GF-D8 (cell line): ENCODE measurements around the gene PTPRN2.

Source experiments
- DNase-seq: peaks from one replicate; lab custom pipeline; 2025; lab: John Stamatoyannopoulos, UW

The PTPRN2 gene

DNA sequence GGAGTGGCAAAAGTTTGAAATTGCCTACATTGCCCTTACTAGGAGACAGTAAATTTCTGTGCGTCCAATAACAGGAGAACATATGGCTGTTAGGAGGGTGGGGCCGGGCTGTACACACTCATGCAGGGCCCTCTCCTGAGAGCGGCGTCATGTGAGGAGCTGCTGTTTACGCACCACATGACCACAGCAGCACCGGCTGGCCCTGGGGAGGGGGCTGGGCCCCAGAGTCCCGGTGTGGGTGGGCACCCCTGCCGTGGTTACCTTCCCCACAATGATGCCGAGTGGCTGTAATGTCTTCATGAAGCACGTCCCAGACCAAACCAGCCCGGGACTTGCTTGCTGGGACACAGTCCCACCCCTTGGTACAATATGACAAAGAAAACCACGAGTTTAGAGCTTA lies 942.1 kb downstream of the PTPRN2 start:
- no peak for DNase-seq

DNA sequence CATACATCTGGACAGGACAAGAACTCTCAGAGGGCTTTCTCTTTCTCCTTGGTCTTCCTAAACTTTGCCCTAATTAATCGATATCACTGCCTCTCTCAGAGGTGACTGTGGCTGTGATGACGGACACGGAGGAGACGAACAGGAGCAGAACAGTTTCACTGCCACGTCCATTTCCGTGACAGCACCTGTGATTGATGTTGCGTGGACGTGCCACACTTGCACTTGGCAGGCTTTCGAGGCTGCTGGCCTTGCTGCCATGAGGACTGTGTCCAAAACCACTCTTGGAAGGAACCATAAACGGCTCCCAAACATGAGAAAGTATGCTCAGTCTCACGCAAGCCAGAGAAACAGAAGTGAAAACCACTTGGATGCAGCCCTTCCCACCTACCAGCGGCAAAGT lies 942.7 kb downstream of the PTPRN2 start:
- DNase-seq: no peak

- no peak for DNase-seq
Observed at GRCh38 chr7:157643525-157643970, 944.1 kb downstream of the PTPRN2 start.

- DNase-seq: no peak
Observed at GRCh38 chr7:157641866-157642265, 945.8 kb downstream of the PTPRN2 start.

DNA sequence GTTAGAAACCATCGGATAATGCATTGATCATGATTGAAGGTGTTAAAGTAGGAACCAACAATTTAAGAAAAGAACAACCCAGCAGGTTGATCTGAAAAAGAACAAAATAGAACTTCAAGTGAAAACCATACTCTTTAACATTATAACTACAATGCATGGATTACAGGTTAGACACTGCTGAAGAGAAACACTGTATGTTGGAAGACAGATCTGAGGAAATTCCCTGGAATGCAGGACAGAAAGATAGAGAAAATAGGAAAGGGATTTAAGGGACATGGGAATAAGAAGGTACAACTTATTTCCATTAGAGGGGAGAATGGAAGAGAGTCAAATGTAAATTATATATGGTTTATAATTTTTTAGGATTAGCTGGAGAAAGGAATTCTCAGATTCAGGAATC lies 947.5 kb downstream of the PTPRN2 start:
- no peak for DNase-seq

- DNase-seq: no peak
Observed at GRCh38 chr7:157638563-157638962, 949.1 kb downstream of the PTPRN2 start.

DNA sequence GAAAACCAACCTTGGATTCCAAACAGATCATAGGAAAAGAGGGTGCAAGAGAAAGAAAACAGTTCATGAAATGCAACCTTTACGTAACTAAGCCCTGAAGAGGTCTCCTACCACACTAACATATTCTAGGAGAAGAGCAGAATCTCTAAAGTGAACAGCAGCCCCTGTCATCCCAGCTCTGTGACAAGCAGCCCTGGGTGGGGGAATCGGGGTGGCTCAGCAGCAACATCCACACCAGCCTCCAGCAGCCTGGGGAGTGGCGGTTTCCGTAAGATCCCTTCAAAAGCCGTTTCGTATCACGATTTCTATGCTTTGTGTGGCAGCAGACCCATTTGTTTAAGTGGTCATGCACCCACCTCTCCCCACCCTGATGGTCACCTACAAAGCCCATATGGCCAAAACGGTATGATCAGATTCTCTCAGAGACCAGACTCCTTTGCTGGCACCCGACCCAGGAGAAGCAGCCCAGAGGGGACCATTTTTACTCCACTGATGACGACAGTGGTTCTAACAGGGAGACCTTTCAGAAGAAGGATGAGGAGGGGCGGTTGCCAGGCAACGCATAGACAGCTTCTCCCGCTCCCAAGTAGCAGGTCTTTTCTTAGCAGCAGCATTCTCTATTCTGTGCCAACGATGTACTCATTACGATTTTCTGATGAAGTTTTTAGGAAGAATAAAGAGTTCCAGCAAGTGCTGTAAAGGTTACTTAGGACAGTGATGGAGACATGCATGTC lies 950.2 kb downstream of the PTPRN2 start:
- no peak for DNase-seq

GRCh38 chr7:157635669-157636068 lies 952.0 kb downstream of the PTPRN2 start:
- no peak for DNase-seq

DNA sequence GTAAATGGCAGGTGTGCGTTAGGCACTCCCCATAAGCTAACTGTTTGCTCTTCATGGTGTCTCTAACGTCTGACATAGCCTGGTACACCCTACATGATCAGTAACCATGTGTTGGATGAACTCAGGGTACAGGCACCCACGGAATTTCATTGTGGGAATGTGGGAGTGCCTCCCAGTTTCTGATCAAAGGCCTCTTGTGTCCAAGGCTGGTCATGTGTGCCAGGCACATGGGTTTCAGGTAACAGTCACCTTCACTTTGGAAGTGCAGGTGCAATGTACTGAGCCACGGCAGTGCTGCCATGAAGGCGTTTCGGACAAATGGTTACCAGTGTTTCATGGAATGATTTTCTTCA lies 952.5 kb downstream of the PTPRN2 start:
- DNase-seq: no peak

- no peak for DNase-seq
Observed at GRCh38 chr7:157634401-157635147, 953.0 kb downstream of the PTPRN2 start.

GRCh38 chr7:157633465-157634185 lies 954.0 kb downstream of the PTPRN2 start:
- DNase-seq: no peak

DNA sequence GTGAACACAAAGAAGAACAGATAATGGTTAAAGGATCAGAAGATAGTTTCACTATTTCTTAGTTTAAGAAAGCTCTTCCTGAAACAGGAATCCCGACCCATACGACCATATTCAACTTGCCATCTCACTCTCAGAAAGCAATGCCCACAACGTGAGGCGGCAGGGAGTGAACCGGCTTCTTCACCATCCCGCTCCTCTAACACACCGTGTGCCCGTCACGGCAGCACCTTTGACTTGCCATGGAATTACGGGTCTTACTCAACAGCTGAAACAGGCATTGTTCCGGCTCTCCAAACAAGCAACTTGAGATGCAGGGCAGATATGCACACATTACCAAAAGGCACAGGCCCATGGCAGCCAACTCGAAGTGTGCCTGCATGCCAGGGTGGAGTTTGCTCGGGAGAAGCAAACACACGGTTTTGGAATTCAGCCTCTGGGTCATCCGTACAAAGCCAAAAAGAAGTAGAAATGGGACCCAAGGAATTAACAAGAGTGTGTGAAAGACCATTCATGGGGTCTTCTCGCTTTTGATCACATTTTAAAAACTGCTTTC lies 957.2 kb downstream of the PTPRN2 start:
- DNase-seq: no peak

DNA sequence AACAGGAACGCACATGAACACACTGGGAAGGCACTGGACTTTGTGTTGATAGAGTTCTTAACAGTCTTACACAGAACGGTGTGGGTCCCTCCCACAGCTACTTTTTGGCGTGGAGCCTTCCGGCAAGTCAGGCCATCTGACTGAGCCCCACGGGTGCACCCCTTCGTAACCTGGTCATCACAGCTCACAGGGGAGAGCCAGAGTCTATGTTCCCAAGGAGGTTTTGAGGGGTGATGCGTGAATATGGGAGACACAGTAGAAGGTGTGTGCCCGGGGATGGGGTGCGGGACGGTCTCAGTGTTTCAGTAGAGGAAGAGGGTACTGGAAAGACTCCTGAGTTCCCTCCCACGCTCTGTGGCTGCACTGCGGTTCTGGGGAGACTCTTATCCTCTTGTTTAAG lies 959.2 kb downstream of the PTPRN2 start:
- no peak for DNase-seq

DNA sequence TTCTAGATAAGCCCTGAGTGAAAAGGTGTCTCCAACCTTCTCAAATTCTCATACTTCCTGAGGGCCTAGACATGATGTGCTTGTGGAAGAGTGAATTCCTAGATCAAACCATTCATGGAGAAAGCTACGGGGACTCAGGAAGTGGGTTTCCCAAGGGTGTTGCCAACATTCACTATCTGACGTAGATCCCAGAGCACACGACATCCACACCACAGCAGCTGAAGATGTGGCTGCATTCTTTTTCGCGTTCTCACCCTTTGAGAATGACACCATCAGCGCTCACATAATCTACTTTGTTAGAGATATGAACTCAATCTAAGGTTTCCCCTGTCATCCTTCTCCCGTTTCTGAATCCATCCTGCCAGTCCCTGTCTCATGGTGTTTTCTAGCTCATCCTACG lies 960.0 kb downstream of the PTPRN2 start:
- no peak for DNase-seq

DNA sequence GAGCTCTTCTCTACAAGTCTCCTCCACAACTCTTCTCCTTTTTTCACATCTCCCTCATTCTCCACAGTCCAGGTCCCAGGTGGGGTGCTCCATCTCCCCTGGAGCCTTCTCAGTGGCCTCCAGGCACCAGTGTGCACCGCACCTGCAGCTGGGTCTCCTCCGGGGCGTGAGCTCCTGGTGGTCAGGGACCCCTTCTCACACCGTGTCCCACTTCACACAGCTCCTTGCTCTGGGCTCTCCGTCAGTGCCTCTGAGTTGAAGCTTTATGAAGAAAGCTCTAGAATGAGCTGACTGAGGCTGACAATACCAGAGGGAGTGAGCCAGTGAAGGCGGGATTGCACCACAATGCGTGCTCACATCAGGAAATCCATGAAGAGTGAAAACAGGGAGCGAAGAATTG lies 960.6 kb downstream of the PTPRN2 start:
- DNase-seq: no peak

GRCh38 chr7:157625973-157626742 lies 961.5 kb downstream of the PTPRN2 start:
- DNase-seq: no peak

DNA sequence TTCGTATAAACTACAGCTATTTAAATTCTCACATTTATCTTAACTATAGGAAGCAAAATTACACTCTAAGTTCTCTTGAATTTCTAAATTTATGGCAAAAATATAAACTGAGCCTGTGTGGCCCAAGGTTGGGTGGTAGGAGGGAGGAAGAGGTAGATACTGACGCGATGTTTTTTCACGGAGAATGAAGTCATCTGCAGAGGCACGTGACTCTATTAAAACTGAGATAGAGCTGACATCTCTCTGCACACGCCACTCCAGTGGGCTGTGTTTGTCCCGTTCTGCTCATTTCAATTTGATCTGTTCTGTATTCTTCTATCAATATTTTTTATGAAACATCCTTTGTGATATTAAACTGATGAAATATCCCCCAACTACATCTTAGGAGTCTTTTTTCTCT lies 964.1 kb downstream of the PTPRN2 start:
- no peak for DNase-seq

GRCh38 chr7:157622408-157623205 lies 965.0 kb downstream of the PTPRN2 start:
- no peak for DNase-seq

GRCh38 chr7:157622000-157622399 lies 965.6 kb downstream of the PTPRN2 start:
- no peak for DNase-seq

DNA sequence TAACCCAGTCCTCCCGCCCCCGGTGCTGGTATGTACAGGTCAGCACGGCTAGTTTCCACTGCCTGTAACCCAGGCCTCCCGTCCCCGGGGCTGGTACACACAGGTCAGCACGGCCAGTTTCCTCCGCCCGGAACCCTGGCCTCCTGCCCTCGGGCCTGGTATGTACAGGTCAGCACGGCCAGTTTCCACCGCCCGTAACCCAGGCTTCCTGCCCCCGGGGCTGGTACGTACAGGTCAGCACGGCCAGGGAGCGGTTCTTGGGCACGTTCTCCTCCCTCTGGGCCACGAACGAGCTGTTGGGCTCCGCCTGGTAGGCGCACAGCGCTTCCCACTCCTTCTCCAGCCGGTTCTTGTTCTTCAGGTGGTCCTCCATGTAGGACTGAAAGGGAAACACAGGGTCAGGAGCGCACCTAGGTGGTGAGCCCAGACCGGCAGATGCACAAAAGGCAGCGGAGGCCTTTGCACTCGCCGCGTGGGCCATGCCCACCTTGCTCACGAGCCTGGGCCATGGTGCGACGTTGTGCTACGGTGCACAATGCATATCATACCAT lies 966.4 kb downstream of the PTPRN2 start:
- DNase-seq: no peak

- no peak for DNase-seq
Observed at GRCh38 chr7:157620616-157621015, 967.0 kb downstream of the PTPRN2 start.
